SKM-1 (cell line): ENCODE results near the gene GRIA4.
"Not testable (repeated sequence)": the region's sequence is repeated elsewhere in the genome, so short reads cannot be mapped to it uniquely, and the experiment has no call there.

ENCODE experiments used
- DNase-seq: peaks from one replicate; lab custom pipeline; 2025; ENCODE audit not compliant: unreplicated experiment; lab: John Stamatoyannopoulos, UW

GRIA4 gene

DNA sequence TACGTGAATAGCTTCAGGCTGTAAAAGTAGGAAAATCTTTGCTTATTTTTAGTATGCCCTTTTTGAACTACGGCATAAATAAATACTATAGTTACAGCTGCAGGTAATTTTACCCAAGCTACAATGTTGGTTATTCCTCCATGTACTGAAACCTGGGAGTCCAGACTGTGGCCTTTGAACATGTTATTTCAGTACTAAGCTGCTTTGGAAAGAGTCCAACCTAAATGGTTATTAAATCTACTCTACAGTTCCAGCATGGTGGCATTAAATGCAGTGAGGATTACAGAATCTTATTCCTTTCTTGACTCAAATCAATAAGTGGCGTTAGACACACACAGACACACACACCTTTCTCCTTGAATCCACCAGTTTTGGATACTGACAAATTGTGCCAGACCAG is 247.1 kb downstream of the GRIA4 start:
- no peak for DNase-seq

DNA sequence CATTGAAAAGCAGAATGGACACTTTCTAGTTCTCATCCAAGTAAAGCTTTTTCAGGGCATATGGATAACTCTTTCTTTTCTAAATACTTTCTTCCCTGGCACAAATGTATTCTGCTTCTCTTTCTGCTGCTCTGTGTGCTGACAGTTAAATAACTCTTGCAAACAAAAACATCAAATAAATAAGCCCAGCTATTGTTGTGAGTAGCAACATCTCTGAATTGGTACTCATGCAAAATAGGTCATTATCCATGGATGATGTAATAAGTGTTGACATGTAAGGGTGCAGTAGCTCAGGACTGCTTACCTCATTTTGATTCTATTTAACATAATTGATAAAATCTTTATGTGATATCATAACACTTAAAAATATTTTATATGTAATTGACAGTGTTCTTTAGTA is 247.9 kb downstream of the GRIA4 start:
- no peak for DNase-seq

DNA sequence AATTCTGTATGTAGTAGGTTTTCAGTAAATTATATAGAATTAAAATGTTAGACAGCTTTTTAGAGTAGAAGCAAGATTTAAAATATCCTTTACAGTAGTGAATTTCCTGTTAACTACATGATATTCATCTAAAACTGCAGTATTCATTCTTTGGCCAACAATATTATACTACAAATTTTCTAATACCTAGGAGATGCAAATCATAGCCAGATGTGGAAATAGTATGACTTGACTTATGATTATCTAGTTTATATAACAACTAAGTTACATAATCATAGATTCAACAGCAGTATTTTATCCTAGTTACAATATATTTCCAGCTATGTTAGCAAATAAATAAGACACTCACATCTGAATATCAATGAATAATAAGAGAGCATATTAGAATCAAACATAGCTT is 249.0 kb downstream of the GRIA4 start:
- DNase-seq, result no peak

DNA sequence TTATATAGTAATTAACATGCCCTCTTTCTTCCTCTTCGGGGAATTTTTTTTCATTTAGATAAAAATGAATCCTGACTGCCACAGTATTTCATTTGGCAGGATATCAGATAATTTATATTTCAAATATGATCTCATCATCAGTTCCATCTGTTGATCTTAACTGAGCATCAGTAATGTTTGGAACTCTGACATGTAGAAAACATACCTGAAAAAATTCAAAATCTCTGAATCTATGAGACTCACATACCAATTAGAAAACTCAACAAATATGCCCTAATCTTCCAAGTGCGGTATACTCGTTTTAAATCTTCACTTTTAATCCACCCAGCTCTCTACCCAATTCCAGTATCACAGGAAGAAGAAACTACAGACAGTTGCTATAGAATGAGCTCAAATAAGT is 250.2 kb downstream of the GRIA4 start:
- DNase-seq, result no peak

DNA sequence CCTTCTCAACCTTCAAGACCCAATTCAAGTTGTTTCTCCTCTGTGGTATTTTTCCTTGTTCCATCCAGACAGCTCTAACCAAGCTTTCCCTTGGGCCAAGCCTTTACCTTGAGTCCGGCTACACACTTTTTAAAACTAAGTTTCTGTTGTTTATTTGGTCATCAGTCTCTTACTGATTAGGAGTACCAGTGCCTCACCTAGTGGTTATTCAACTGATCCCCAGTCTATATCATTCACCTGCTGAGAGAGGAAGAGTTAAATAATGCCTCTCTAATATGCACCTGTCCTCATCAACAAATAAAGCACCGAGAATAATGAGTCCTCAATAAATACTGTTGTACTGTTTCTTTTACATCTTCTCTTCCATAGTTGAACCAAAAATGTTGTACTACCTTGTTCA is 251.4 kb downstream of the GRIA4 start:
- DNase-seq, result no peak

DNA sequence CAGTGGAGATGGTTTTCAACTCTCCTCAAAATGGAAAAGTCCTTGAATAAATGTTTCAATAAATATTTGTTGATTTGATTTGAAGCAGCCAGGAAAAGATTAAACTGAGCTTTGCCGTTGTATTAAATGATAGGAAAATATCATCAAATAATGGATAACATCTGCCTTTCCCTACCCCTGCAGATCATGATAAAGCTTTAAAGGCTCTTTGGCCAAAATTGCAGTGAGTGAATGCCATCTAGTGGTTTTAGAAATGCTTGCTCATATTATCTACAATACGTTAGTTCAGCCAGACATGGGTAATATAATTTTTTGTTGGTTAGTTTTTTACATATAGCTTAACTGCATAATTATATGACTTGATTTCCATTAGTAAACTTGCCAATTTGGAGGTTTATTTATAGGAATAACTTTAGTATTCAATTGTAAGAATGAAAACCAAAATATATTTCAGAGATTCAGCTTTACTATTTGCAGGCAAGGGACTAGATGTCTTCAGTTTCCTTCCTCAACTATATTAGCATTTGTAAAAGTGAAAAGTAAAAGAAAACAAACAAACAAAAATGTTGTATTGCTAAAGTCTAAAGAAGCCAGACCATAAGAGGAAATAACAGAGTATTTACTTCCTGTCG is 253.0 kb downstream of the GRIA4 start:
- DNase-seq, result no peak

DNA sequence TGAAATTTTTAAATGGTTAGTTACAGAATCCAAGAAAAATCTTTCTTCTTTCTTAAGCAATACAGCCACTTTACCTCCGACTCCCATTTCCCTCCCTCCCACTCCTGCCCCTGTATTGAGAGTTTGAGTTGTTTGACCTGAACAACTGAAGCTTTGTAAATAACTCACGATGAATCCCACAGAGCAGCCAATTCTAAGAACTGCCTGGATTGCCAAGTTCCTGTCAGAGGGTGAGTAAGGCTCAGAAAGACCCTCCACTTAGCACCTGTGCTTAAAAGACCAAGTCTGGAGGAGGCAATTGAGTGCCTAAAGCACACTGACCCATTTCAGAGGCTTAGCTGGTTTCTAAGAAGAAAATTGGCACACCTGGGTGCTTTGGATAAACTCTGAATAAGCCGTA is 253.7 kb downstream of the GRIA4 start:
- no peak for DNase-seq

DNA sequence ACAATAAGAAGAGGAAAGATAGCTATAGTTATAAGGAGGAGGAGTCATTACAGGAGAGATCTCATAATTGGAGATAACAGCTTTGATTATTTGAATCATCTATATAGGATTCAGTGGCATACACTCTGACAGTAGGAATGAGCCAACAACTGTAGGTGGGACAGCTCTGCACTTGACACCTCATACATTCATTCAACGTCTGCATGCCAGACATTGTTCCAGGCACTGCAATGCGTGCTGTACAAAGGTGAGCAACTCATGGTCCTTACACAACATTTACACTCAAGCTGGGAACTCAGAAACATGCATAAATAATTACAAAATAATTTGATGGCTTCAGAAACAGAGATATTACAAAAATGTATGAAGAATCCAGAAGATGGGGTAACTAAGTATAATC is 257.9 kb downstream of the GRIA4 start:
- DNase-seq, result no peak

DNA sequence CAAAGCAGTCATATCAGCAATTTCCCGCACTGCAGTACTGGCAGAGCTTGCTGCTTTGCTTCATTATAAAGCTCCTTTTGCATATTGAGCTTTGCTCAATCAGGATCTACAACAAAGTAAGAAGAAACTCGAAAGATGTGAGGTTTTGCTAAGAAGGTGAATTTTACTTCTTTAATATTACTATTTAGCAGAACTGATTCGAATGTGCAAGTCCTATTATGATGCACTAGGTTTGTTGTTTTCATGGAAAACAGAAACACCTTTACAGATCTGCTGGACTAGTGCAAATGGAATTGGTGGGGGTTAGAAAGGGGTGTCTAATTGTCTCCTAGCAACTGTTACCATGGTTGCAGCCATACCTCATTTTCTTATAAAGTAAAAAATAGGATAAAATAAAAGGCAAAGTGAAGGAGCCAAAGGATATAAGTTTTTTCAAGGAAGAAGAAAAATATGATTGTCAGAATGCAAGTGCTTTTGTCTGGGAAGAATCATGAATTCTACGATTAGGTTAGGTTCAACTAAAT is 259.0 kb downstream of the GRIA4 start:
- DNase-seq, result no peak

DNA sequence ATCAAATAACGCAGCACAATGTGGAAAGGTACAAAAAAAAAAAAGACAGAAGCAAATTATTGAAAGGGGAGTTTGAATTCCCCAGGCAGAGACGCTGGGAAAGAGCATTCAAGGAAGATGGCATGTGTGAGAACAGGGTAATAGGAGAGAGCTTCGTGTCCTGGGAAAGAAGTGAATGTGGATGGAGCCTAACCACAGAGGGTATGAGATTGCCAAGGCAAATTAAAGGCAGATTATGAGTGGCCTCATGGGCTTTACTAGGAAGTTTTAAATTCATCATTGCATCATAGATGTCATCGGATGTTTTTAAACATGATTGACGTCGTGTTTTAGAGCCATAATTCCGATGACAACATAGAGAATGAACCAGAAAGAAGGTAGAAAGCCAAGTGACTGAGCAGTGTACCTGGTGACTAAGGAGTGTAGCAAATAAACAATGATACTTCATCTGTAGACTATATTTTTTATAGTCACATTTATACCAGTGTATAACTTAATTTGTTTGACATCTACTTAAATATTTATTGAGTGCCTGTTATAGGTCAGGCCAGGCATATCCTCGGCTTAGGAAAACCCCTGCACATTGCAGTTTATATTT is 260.7 kb downstream of the GRIA4 start:
- DNase-seq, result no peak

DNA sequence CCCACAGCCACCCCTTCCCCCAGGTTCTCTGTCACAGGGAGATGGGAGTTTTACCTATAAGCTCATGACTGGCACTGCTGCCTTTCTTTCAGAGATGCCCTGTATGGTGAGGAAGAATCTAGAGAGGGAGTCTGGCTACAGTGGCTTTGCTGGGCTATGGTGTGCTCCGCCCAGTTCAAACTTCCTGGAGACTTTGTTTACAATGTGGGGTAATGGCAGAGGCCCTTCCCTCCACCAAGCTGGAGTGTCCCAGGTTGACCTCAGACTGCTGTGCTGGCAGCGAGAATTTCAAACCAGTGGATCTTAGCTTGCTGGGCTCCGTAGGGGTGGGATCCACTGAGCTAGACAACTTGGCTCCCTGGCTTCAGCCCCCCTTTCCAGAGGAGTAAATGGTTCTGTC is 268.6 kb downstream of the GRIA4 start:
- DNase-seq, result no peak

DNA sequence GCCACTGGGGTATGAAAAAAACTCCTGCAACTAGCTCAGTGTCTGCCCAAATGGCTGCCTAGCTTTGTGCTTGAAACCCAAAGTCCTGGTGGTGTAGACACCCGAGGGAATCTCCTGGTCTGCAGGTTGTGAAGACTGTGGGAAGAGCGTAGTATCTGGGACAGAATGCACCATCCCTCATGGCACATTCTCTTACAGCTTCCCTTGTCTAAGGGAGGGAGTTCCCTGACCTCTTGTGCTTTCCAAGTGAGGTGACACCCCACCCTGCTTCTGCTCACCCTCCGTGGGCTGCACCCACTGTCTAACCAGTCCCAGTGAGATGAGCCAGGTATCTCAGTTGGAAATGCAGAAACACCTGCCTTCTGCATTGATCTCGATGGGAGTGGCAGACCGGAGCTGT is 269.1 kb downstream of the GRIA4 start:
- not testable (repeated sequence) for DNase-seq

DNA sequence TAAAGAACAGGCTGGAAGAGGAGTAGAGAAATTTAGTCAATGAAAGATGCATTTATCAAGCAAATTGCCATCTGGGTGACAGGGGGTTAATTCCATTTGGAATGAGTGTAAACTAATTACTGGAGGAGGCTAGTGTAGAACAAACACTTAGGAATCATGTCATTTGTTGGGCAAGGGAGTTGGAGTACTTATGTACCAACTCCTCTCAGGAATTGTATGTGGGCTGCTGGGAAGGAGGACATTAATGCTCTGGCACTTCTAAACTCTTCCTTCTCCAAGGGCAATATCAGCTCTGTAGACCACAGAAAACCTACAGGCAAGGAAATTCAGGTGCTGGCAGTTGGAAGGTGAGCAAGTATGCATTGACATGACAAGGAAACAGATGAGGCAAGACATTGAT is 271.2 kb downstream of the GRIA4 start:
- no peak for DNase-seq

DNA sequence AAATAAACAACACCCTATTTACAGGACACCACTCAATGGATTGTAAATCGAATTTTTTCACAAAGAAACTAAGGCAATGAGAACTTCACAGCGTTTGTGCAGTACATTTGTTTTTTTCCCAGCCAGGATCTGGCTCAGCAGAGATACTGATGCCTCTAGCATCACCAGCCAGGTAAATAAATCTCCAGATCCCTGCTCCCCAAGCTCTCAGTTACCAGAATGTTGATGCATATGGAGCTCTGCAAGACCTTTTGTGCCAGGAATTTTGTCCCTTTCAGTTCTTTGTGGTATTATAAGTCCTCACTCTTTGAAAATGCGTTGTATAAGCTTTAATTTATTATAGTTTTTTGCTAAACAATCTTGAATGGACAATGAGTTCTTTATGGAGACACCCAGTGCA is 274.6 kb downstream of the GRIA4 start:
- DNase-seq, result no peak

DNA sequence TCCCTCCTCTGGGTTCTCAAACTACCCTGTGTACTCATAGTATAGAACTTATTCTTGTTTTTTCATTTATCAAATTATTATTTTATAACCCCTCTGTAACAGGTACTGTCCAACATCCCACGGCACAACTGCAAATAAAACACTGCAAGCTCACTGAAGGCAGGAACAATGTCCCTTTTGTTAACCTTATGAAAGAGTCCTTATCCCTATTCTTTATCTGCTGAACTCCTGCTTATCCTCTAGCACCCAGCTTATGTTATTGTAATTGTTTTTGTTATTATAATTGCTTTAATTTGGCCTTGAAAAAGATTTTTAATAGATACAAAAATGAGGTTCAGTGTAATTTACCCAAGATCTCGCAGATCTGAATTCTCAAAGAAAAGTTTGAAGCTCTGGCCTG is 281.8 kb downstream of the GRIA4 start:
- DNase-seq, result no peak

DNA sequence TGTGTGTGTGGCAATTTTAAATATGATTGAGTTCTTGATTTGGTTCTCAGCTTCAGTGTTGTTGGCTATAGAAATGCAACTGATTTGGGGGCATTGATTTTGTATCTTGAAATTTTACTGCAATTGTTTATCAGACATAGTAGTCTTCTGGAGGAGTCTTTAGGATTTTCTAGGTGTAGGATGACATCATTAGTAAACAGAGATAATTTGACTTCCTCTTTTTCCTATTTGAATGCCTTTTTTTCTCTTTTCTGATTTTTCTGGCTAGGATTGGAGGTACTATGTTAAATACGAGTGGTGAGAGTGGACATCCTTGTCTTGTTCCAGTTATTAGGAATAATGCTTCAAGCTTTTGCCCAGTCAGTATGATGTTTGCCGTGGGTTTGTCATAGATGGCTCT is 287.3 kb downstream of the GRIA4 start:
- no peak for DNase-seq

DNA sequence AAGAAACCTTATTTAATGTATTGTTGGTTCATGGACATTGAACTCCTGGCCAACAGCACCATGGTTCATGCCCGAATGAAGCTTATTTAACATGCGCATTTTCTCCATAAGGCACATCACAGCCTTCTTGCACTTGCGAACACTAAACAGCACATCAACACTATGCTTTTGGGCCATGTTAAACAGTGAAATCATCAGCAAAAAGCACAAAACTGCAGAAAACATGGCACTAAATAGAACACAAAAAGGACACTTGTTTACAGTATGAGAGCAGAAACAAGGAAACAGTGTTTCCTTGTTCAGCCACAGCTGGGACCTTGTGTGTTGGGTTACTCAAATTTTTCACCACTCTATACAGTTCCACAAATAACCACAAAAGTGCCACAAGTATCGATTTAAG is 289.9 kb downstream of the GRIA4 start:
- no peak for DNase-seq

DNA sequence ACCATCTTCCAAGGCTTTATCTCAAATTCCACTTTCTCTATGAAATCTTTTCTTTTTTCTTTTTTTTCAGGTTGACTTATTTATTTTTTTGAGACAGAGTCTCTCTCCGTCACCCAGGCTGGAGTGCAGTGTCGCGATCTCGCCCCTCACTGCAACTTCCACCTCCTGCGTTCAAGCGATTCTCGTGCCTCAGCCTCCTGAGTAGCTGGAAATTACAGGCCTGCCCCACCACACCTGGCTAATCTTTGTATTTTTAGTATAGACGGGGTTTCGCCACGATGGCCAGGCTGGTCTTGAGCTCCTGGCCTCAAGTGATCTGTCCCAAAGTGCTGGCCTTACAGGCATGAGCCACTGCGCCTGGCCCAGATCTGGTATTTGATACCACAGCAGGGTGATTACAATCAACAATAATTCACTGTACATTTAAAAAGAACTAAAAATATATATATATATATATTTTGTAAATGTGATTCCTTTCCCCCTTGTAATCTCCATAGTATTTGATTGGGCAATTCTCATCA is 290.7 kb downstream of the GRIA4 start:
- DNase-seq, result no peak

DNA sequence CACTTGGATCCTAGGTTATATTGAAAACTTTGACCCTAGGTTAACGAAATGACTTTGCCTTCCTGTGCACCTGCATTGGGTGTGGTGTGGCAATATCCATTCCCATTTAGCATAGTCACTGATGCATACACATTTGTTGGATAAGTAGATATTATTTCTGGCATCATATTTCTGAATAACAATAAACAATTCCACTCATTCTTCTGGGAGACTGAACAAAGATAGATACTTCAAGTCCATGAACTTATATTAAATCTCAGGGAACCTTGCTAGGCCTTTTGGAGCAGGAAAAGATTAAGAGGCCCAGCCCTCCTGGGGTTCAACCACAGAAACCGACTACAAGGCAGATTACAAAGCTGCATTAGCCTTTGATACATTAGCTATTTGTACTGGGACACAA is 293.2 kb downstream of the GRIA4 start:
- no peak for DNase-seq

DNA sequence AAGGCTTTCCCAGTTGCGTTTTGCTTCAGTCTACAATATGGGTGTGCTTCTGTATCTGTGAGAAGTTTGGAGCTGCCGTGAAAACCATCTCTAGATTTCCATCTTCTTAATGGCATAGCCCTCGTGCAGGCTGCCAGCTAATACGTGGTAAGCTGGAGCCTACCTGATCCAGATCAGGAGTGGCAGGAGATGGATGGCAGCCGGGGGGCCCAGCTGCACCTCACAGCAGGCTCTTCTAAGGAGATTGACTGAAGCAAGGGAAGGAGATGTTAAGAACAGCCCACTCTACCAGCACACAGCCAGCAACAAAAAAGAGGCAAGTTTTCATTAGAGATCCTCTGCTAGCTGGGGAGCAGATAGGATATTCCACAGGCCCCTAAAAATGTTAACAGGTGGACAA is 296.6 kb downstream of the GRIA4 start:
- DNase-seq, result no peak

DNA sequence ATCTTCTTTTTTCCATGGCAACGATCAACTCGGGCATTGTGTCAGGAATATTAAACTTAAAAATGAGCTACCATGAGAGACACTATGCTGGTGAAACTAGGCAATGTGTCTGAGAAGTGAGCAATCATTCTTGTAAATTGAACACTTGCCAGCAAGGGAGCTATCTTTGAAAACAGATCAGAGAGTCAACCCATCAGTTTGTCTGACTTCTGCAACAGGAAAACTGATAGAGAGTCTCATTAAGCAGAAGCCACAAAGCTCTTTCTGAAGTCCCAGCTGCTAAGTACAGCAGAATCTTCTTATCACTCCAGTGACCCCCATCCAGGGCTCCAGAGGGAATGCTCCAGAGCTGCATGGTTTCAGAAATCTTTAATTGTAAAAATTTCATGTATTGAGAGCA is 297.4 kb downstream of the GRIA4 start:
- DNase-seq, result no peak

DNA sequence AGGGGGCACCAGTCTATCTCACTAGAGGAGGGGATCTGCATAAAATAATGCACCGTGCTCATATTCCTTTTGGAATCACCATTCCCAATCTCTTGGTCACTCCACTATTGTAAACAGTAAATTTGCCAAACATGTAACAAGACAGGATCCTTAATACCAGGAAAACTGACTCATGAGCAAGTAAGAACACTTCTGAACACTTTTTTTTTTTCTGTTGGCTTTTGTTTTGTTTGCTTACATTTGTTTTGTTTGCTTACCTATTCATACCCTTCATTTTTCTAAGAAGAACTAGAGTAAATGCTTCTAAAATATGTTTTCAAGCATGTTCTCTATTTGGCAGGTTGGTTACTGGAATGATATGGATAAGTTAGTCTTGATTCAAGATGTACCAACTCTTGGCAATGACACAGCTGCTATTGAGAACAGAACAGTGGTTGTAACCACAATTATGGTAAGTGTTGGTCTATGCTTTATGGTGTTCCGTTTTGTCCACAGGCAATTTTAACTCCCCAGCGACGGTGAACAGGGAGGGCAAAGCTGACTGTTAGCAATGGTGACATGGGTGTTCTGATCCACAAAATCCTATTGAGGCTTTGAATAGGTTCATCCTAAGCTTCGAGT is 300.3 kb downstream of the GRIA4 start:
- no peak for DNase-seq
